ENCODE results near the gene CAPG.

DNA sequence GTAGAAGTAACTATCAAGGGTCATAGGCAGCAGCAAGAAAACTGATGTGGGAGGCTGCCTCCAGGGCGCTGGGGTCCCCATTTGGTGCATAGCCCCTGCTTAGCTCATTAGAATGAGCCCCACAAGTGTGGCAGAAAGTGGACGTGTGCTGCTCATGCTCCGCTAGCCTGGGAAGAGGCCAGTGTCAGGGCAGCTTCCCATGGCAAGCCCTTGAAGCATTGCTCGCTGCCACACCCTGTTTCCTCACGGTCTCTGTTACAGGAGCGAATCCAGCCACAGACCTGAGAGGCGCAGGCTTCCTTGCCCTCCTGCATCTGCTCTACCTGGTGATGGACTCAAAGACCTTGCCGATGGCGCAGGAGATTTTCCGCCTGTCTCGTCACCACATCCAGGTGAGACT lies 33.1 kb downstream of the CAPG start:
- TF ChIP-seq POLR2AphosphoS5 (IDR thresholded peaks at IDR 0.05; ENCODE audit: low read depth, low read length) = no peak
- no peak for TF ChIP-seq POLR2A (IDR thresholded peaks at IDR 0.05; ENCODE audit: low read depth, low read length)

Measured in GM12891 (cell line).